Fibroblast of pulmonary artery (primary cell): ENCODE data around the gene TBC1D32.
"Not testable (repeated sequence)": the region's sequence is repeated elsewhere in the genome, so short reads cannot be mapped to it uniquely, and the experiment has no call there.

Experiments
- DNase-seq: peaks from one replicate; pipeline ENCODE4 v3.0.0-alpha.2; 2010; ENCODE audit warnings: low read depth
- H3K4me3 ChIP-seq: replicated peaks from 2 replicates; pipeline ENCODE4 v1.5.1; 2011; ENCODE audit warnings: low read depth, mild to moderate bottlenecking, control low read depth, low read length, moderate library complexity
- CTCF ChIP-seq: IDR thresholded peaks from 2 replicates; pipeline ENCODE4 v1.5.1; 2011; ENCODE audit warnings: mild to moderate bottlenecking, control low read depth, low read length, inconsistent platforms; ENCODE audit errors: missing control alignments

TBC1D32 gene

GRCh38 chr6:121105461-121105860 is 228.8 kb downstream of the TBC1D32 start:
- no peak overlapping the region for H3K4me3 ChIP-seq
- no peak for TF ChIP-seq CTCF
- DNase-seq = no peak

GRCh38 chr6:121093928-121094327 is 240.4 kb downstream of the TBC1D32 start:
- no peak for TF ChIP-seq CTCF
- peak; percentile 67 for DNase-seq
- H3K4me3 ChIP-seq = no peak overlapping the region

- H3K4me3 ChIP-seq = no peak overlapping the region
- TF ChIP-seq CTCF = no peak
- DNase-seq = no peak
These were observed 243.8 kb downstream of the TBC1D32 start for GRCh38 chr6:121090492-121090891.

- TF ChIP-seq CTCF = no peak
- no peak overlapping the region for H3K4me3 ChIP-seq
- DNase-seq = peak; percentile 10
These were observed 247.4 kb downstream of the TBC1D32 start for GRCh38 chr6:121086876-121087275.

- H3K4me3 ChIP-seq = no peak overlapping the region
- DNase-seq = no peak
- no peak for TF ChIP-seq CTCF
These were observed 258.2 kb downstream of the TBC1D32 start for GRCh38 chr6:121076119-121076518.

- DNase-seq, H3K4me3 ChIP-seq: not testable (repeated sequence)
These were observed 265.5 kb downstream of the TBC1D32 start for GRCh38 chr6:121068749-121069148.

- H3K4me3 ChIP-seq = no peak overlapping the region
- DNase-seq = no peak
These were observed 266.9 kb downstream of the TBC1D32 start for GRCh38 chr6:121067381-121067780.

More at GRCh38 chr6:121067381-121067780, 266.9 kb downstream of the TBC1D32 start:
- TF ChIP-seq CTCF = no peak
